OCI-M1 (cell line): ENCODE results near the gene ZNF134.

Experiments
- DNase-seq: peaks from one replicate; lab custom pipeline; 2025; lab: John Stamatoyannopoulos, UW

The ZNF134 gene

GRCh38 chr19:57613941-57614743, at the start of gene ZNF134:
Gene ZNF134, plus strand, starts transcription at chr19:57614242. Its CDS starts 5,227 bp downstream, at chr19:57619469.
- peak; percentile 97 for DNase-seq

- peak; percentile 59 for DNase-seq
Observed at GRCh38 chr19:57566396-57567265, 47.4 kb upstream of the ZNF134 start.

GRCh38 chr19:57570707-57571106, 43.3 kb upstream of the ZNF134 start:
- DNase-seq, result no peak

DNA sequence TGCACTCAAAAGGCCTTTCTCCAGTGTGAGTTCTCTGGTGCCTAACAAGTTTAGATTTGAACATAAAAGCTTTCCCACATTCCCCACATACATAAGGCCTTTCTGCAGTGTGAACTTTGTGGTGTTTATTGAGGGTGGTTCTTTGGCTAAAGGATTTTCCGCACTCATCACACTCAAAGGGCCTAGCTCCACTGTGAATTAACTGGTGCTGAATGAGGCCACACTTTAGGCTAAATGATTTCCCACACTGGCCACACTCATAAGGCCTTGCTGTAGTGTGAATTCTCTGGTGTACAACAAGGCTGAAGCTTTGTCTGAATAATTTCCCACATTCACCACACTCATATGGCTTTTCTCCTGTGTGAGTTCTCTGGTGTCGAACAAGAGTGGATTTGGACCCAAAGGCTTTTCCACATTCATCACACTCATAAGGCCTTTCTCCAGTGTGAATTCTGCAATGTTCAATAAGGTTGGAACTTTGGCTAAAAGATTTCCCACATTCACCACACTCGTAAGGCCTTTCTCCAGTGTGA, 41.6 kb upstream of the ZNF134 start:
- DNase-seq, result no peak

GRCh38 chr19:57576661-57577060, 37.4 kb upstream of the ZNF134 start:
- no peak for DNase-seq

GRCh38 chr19:57578487-57579205, 35.4 kb upstream of the ZNF134 start, which contains the start of gene ZNF416:
Gene ZNF416, minus strand, starts transcription at chr19:57578911. Its CDS starts 207 bp downstream, at chr19:57578704.
- DNase-seq, result peak; percentile 100

DNA sequence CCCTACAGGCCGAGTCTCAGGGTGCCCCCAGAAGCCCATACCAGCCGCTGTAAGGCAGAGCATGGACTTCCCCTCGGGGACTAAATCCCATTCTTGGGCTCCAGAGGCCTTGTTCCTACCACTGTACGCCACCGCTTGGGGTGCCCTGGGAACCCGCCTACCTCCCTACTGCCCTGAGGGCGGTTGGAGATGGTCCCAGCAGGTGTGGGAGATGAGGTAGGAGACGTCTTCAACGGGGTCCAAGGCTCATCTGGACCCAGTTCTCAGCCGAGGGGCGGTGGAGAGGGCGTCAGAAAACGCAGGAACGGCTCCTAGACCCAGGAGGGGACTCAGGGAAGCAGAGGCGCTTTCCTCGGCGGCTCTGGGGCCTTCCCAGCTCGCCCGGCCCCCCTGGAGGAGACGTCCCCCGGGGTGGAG, 30.9 kb upstream of the ZNF134 start:
- no peak for DNase-seq

DNA sequence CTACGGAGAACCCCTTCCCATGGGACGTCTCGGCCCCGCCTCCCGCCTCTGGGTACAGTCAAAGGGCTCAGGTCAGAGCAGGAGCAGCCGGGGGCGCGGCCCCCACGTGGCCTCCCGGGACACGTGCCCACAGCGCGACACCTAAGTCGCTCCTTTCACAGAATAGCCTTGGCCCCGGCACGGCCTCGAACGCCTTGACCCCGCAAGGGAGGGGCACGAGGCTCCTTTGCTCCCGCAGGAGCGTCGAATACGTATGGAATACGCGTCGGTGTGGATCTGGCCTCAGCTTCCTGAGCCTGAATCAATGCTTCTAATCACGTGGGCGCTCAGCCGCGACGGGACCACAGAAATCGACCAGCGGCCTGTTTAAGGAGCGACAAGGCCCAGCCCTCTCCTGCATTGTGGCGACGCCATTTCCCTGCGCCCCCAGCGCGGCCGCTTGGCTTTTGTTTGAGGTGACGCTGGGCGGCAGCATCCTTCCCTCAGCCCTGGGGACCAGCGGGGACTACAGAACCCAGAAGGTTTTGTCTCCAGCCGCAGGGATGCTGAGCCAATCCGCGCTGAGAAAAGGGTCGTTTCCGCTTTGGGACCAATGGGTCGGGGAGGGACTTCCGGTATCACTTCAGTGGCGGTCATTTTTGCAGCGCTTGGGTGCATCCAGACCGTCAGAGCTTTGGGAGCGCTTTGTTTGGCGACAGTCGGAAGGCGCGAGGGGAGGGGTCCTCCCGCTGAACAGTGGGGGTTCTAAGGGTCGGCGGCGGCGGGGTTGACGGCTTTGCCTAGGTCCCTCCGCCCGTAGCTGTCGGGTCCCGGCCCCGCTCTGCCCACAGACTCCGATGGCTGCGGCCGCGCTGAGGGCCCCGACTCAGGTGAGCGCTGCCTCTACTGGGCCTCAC, 30.3 kb upstream of the ZNF134 start, which contains the start of gene ZIK1:
TSS of gene ZIK1 (plus strand) at position 625 of the 896 bp plus-strand sequence. CDS start at position 837, 212 bp downstream.
- DNase-seq, result peak; percentile 99

- DNase-seq, result no peak
Observed at GRCh38 chr19:57587529-57587928, 26.5 kb upstream of the ZNF134 start.

DNA sequence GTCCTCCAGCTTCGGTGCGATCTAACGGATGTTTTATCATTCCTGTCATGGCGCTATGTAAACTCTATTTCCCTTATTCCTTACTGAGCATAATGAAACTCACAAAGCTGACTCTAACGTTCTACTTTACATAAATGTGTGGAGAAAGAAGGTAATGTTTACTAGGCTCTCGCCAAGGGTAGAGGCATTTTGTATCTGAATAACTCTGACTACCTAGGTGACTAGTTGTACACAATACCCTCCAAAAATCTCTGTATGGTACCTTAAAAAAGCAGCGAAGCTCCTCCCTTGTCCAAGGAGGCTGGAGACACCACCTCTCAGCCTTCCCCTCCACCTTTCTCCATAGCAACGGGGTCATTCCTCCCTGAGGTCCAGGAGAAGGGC, 14.7 kb upstream of the ZNF134 start:
- DNase-seq, result no peak

- peak; percentile 98 for DNase-seq
Observed at GRCh38 chr19:57599761-57600383, 14.2 kb upstream of the ZNF134 start, which contains the start of gene ZNF530. Gene ZNF530, plus strand, starts transcription at chr19:57599885. Its CDS starts 4,461 bp downstream, at chr19:57604346.

DNA sequence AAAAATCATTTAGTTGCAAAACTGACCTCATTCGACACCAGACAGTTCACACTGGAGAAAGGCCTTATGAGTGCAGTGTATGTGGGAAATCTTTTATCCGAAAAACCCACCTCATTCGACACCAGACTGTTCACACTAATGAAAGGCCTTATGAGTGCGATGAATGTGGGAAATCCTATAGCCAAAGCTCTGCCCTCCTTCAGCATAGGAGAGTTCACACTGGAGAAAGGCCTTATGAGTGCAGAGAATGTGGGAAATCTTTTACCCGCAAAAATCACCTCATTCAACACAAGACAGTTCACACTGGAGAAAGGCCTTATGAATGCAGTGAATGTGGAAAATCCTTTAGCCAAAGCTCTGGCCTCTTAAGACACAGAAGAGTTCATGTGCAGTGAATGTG, 7.1 kb upstream of the ZNF134 start:
- DNase-seq, result no peak

DNA sequence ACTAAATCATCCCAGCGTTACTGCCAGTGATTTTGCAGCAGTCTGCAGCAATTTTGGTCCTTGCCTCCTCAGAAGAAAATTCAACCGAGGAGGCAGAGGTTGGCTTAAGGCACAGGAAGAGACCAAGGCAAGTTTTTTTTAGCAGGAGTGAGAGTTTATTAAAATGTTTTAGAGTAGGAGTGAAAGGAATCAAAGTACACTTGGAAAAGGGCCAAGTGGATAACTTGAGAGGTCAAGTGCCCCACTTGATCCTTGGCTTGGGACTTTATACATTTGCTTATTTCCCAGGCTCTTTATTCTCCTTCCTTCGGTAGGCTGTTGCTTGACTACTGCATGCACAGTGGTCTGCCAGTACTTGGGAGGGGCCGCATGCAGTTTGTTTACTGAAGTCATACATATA, 2.9 kb upstream of the ZNF134 start:
- DNase-seq, result no peak

- peak; percentile 25 for DNase-seq
Observed at GRCh38 chr19:57615346-57615745, 1.3 kb downstream of the ZNF134 start.

- DNase-seq, result peak; percentile 34
Observed at GRCh38 chr19:57620673-57621348, 6.8 kb downstream of the ZNF134 start.

- no peak for DNase-seq
Observed at GRCh38 chr19:57623091-57623490, 9.0 kb downstream of the ZNF134 start.

DNA sequence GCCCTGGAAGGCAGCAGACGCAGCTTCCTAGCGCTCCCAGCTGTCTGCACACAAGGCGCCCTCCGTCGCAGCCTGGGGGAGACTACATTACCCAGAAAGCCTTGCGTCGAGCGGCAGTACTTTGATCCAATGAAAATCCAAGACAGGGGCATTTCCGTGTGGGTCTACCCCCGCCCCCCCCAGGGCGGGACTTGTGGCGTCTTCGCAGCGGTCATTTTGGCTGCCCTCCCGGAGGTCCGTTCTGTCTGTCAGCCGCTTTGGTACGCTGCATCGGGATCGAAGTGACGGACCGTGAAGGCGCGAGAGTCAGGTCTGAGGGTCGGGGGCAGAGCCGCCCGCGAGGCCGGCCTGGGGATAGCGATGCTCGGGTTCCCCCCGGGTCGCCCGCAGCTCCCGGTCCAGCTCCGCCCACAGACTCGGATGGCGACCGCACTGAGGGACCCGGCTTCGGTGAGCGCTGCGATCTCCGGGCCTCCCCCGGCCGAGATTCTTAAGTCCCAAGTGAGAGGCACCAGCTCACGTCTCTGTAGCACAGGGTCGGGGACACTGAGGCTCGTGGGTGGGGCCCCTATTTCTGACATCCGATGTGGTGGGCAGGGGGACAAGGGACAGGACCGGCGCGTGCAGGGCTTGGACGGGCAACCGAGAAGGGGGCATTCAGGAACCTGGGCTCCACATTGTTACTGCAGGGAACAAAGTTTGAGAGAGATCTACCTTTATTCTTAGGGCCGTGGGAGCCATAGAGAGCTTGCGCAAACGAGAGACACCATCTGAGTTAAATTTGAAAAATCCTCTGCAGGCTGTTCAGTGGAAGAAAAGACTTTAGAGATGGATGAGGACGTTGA, 19.2 kb downstream of the ZNF134 start, which contains the start of gene ZNF211:
TSS of gene ZNF211 (plus strand) at position 182 of the 845 bp plus-strand sequence. CDS start at position 361, 179 bp downstream.
- DNase-seq, result peak; percentile 98

DNA sequence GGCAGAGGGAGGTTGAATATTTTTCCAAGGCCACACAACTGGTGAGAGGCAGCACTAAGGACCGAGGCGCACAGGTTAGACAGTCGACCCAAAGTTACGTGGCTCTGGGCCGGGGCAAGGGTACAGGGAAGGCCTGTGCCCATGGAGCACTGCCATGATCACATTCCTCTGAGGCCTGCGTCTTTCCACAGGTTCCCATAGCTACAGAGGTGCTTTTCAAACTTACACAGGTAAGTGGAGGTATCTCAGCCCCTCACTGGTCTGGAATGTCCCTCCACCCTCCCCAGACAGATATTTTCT, 19.7 kb downstream of the ZNF134 start:
- DNase-seq, result no peak

GRCh38 chr19:57637379-57637778, 23.3 kb downstream of the ZNF134 start:
- DNase-seq, result no peak
